22Rv1 (cell line): Measurements from ENCODE around the gene SLC3A2.

Experiments
- H3K27ac ChIP-seq: fragments of 450-650 bp; 2 replicates; pipeline ENCODE4 v1.5.1; 2017
- CTCF ChIP-seq: fragments of 450-650 bp; IDR thresholded peaks from 2 replicates; pipeline ENCODE4 v1.5.1; 2017; ENCODE audit warnings: mild to moderate bottlenecking
- ZFX ChIP-seq: fragments of 450-650 bp; IDR thresholded peaks from 2 replicates; pipeline ENCODE4 v1.6.1; 2017; ENCODE audit warnings: antibody characterized with exemption, borderline replicate concordance

SLC3A2 gene

GRCh38 chr11:62880803-62881578, at the start of gene SLC3A2:
SLC3A2 (plus strand) TSS chr11:62880896; CDS start chr11:62881024, 128 bp downstream.
- peak within 1 kb of the TSS; percentile 99 for H3K27ac ChIP-seq
- TF ChIP-seq ZFX (no peak), CTCF (peak; percentile 86)

- no peak for TF ChIP-seq ZFX
- TF ChIP-seq CTCF = no peak
- H3K27ac ChIP-seq = peak overlapping the region; percentile 80
Measured at GRCh38 chr11:62830904-62831519, 49.7 kb upstream of the SLC3A2 start.

- peak within 1 kb of the TSS; percentile 80 for H3K27ac ChIP-seq
- TF ChIP-seq CTCF = no peak
- no peak for TF ChIP-seq ZFX
Measured at GRCh38 chr11:62831520-62832335, 49.0 kb upstream of the SLC3A2 start, which contains the start of gene STX5. STX5 (minus strand) TSS chr11:62832051; CDS start chr11:62831243, 808 bp downstream.

- TF ChIP-seq CTCF (no peak), ZFX (no peak)
- H3K27ac ChIP-seq = peak within 1 kb of the TSS; percentile 80
Measured at GRCh38 chr11:62832336-62833234, 48.1 kb upstream of the SLC3A2 start, which contains the start of gene TEX54. TEX54 (minus strand) TSS chr11:62832841.

- H3K27ac ChIP-seq = no peak overlapping the region
- TF ChIP-seq ZFX (no peak), CTCF (no peak)
Measured at GRCh38 chr11:62835336-62835735, 45.4 kb upstream of the SLC3A2 start.

- TF ChIP-seq ZFX = no peak
- TF ChIP-seq CTCF = no peak
Measured at GRCh38 chr11:62839050-62839945, 41.4 kb upstream of the SLC3A2 start, which contains the start of gene WDR74. WDR74 (minus strand) TSS chr11:62839590; CDS start chr11:62839570, 20 bp downstream.

GRCh38 chr11:62840721-62841360, 39.9 kb upstream of the SLC3A2 start:
- H3K27ac ChIP-seq = peak overlapping the region; percentile 99

More at GRCh38 chr11:62839050-62839945, 41.4 kb upstream of the SLC3A2 start, which contains the start of gene WDR74:
- peak within 1 kb of the TSS; percentile 99 for H3K27ac ChIP-seq
